SK-N-SH (cell line): Measurements from ENCODE around the gene CACNA2D3. TPM values are rescaled to one million over a fixed set of nuclear protein-coding genes. Genes with fewer than 3 reads are reported as not detected.

ENCODE experiments used
- CTCF ChIA-PET: fragments of 300-600, 350-600 bp; formaldehyde crosslinking; extraction: SDS; loops from one replicate; lab custom pipeline; 2021; lab: Yijun Ruan, JAX
- POLR2A ChIA-PET: fragments of 350-600 bp; sonication (Branson Sonifier 250); formaldehyde crosslinking; extraction: SDS; loops from one replicate; lab custom pipeline; 2020; ENCODE audit warnings: antibody characterized with exemption, inconsistent platforms; lab: Yijun Ruan, JAX
- DNase-seq: peaks from one replicate; pipeline ENCODE4 v3.0.0; 2012
- H2AFZ ChIP-seq: fragments of 200-600 bp; sonication (generic); 2 replicates; pipeline ENCODE4 v1.8.1; 2016; ENCODE audit warnings: antibody characterized with exemption, mild to moderate bottlenecking, low read depth
- H3F3A ChIP-seq: fragments of 200-600 bp; sonication (generic); replicated peaks from 2 replicates; pipeline ENCODE3; 2016; ENCODE audit warnings: antibody characterized with exemption, mild to moderate bottlenecking; ENCODE audit not compliant: insufficient read depth
- H3K27ac ChIP-seq, 2 experiments: fragments of 200-500 bp in 1 of 2; fragments of 200-600 bp in 1 of 2; sonication (Bioruptor generic) in 1 of 2; sonication (generic), shearing (Covaris generic) in 1 of 2; 2 replicates each; pipeline versions ENCODE4 v1.5.1 to v1.6.1; 2014 to 2016; ENCODE audit warnings: low read depth in 2 of 2, inconsistent platforms in 1 of 2, low read length in 1 of 2, mild to moderate bottlenecking in 1 of 2, mixed read lengths in 1 of 2
- H3K27me3 ChIP-seq: fragments of 200-600 bp; sonication (generic), shearing (Covaris generic); 2 replicates; pipeline ENCODE4 v1.6.1; 2016; ENCODE audit warnings: mixed run types; ENCODE audit not compliant: insufficient read depth
- H3K36me3 ChIP-seq, 2 experiments: fragments of 200-500 bp in 1 of 2; fragments of 200-600 bp in 1 of 2; sonication (Bioruptor generic) in 1 of 2; sonication (generic) in 1 of 2; replicated peaks in 1 of 2; 2 replicates each; pipeline versions ENCODE3 to v1.5.1; 2014 to 2016; ENCODE audit warnings: low read length in 1 of 2, mild to moderate bottlenecking in 1 of 2; ENCODE audit not compliant: insufficient read depth in 2 of 2, control insufficient read depth in 1 of 2
- H3K4me1 ChIP-seq, 2 experiments: fragments of 200-500 bp in 1 of 2; fragments of 200-600 bp in 1 of 2; sonication (Bioruptor generic) in 1 of 2; sonication (generic), shearing (Covaris generic) in 1 of 2; 2 replicates each; pipeline versions ENCODE4 v1.5.1 to v1.6.1; 2014 to 2016; ENCODE audit warnings: low read depth in 1 of 2, low read length in 1 of 2, mixed run types in 1 of 2; ENCODE audit not compliant: insufficient read depth in 2 of 2, control insufficient read depth in 1 of 2
- H3K4me2 ChIP-seq: fragments of 200-600 bp; sonication (generic), shearing (Covaris generic); 2 replicates; pipeline ENCODE4 v1.6.1; 2017; ENCODE audit warnings: mixed run types
- H3K4me3 ChIP-seq, 2 experiments: fragments of 200-500 bp in 1 of 2; fragments of 200-600 bp in 1 of 2; sonication (Bioruptor generic) in 1 of 2; sonication (generic), shearing (Covaris generic) in 1 of 2; 2 replicates each; pipeline versions ENCODE4 v1.5.1 to v1.8.1; 2014 to 2016; ENCODE audit warnings: low read depth in 2 of 2, inconsistent platforms in 1 of 2, low read length in 1 of 2, mild to moderate bottlenecking in 1 of 2, mixed read lengths in 1 of 2, moderate library complexity in 1 of 2
- H3K79me2 ChIP-seq: fragments of 200-600 bp; sonication (generic); 2 replicates; pipeline ENCODE4 v1.8.1; 2017; ENCODE audit warnings: mild to moderate bottlenecking; ENCODE audit not compliant: insufficient read depth
- H3K9ac ChIP-seq: fragments of 200-600 bp; sonication (generic); 2 replicates; pipeline ENCODE4 v1.6.1; 2017; ENCODE audit warnings: mixed run types
- H3K9me2 ChIP-seq: fragments of 200-600 bp; sonication (generic); 2 replicates; pipeline ENCODE4 v1.6.1; 2017; ENCODE audit warnings: mixed run types
- H3K9me3 ChIP-seq: fragments of 200-600 bp; sonication (generic); 2 replicates; pipeline ENCODE4 v1.6.1; 2017; ENCODE audit warnings: mixed run types, mild to moderate bottlenecking, moderate library complexity
- H4K20me1 ChIP-seq: fragments of 200-600 bp; sonication (generic); 2 replicates; pipeline ENCODE4 v1.6.1; 2017; ENCODE audit warnings: mild to moderate bottlenecking, mixed run types; ENCODE audit not compliant: insufficient read depth
- CHD2 ChIP-seq: fragments of 150-350 bp; IDR thresholded peaks from 2 replicates; pipeline ENCODE4 v1.6.1; 2018; ENCODE audit warnings: low read length; ENCODE audit not compliant: partially characterized antibody
- ELF1 ChIP-seq: IDR thresholded peaks from 2 replicates; pipeline ENCODE4 v1.4.0; 2012
- EP300 ChIP-seq, 2 experiments: IDR thresholded peaks; 2 replicates each; pipeline versions ENCODE4 v1.4.0 to v1.6.1; 2012; ENCODE audit warnings: borderline replicate concordance in 1 of 2, low read depth in 1 of 2, low read length in 1 of 2
- FOXM1 ChIP-seq: IDR thresholded peaks from 2 replicates; pipeline ENCODE4 v1.4.0; 2012; ENCODE audit warnings: low read depth, mild to moderate bottlenecking
- JUND ChIP-seq: IDR thresholded peaks from 2 replicates; pipeline ENCODE4 v1.4.0; 2012
- WGBS: methylation state at CpG from one replicate; pipeline ENCODE4 v1.1.6; 2017; ENCODE audit warnings: low lambda C conversion rate; 5-methylcytosine and 5-hydroxymethylcytosine counted together
- polyA plus RNA-seq, 3 experiments: library from polyadenylated mRNA; depleted of rRNA; stranded (reverse); fragments of >200 nt; gene quantifications; 2 replicates each; pipeline ENCODE4 v1.2.3, GENCODE V29; 2012
- TF ChIP-seq, protein P1 (sequence below): IDR thresholded peaks from 2 replicates; pipeline ENCODE4 v1.4.0; 2012; ENCODE audit warnings: low read depth, borderline replicate concordance
- TF ChIP-seq, protein P2 (sequence below): fragments of 150-350 bp; IDR thresholded peaks from 2 replicates; pipeline ENCODE4 v1.6.1; 2016; ENCODE audit warnings: mild to moderate bottlenecking, low read depth, low read length
- TF ChIP-seq, protein P3 (sequence below): IDR thresholded peaks from 2 replicates; pipeline ENCODE4; 2012

Gene CACNA2D3
- polyA plus RNA-seq, 1 of the 3 experiments (the other 2 are of a cell fraction) = 0.15 TPM

DNA sequence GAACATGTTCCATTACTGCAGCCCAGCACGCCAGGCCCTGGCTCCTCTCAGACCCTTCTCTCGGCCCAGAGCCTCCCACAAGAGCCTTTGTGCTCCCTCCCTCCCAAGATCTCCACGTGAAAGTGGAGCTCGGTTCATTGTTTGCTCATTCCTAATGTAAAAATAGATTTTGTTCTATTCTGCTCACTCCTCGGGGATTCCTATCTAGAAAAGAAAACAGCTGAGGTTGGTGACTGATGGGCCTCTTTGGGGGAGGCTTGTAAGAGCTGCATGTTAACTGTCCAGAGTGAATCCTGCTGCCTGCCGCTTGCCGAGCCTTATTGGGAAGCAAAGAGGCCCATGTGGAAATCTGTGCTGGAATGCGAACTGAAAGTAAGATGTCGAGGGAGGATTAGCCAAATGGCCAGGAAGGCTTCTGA lies 538.4 kb downstream of the CACNA2D3 start:
- no peaks in the 10 kb centered on the region for H4K20me1 ChIP-seq
- no peaks in the 10 kb centered on the region for H3K36me3 ChIP-seq
- no peak for DNase-seq
- no peaks in the 10 kb centered on the region for H3K9me2 ChIP-seq
- H3K4me3 ChIP-seq = no peak overlapping the region
- H3K9ac ChIP-seq = no peak overlapping the region
- TF ChIP-seq, protein P1, sequence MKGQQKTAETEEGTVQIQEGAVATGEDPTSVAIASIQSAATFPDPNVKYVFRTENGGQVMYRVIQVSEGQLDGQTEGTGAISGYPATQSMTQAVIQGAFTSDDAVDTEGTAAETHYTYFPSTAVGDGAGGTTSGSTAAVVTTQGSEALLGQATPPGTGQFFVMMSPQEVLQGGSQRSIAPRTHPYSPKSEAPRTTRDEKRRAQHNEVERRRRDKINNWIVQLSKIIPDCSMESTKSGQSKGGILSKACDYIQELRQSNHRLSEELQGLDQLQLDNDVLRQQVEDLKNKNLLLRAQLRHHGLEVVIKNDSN = no peak
- TF ChIP-seq, protein P2, sequence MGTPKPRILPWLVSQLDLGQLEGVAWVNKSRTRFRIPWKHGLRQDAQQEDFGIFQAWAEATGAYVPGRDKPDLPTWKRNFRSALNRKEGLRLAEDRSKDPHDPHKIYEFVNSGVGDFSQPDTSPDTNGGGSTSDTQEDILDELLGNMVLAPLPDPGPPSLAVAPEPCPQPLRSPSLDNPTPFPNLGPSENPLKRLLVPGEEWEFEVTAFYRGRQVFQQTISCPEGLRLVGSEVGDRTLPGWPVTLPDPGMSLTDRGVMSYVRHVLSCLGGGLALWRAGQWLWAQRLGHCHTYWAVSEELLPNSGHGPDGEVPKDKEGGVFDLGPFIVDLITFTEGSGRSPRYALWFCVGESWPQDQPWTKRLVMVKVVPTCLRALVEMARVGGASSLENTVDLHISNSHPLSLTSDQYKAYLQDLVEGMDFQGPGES = no peak
- TF ChIP-seq JUND (no peak), EP300 (IDR thresholded peaks at IDR 0.05; ENCODE audit: borderline replicate concordance in 1 of 2, low read depth in 1 of 2, low read length in 1 of 2) (no peak)
- no peaks in the 10 kb centered on the region for H3K27me3 ChIP-seq
- WGBS = 29% methylated on average over 9 of the region's 9 CpGs
- no peaks in the 10 kb centered on the region for H3K79me2 ChIP-seq
- CTCF ChIA-PET = interaction anchor here (0.7 kb wide), 1 partner anchor 786 kb away, joined by 3 read pairs; no protein-coding TSS in a partner anchor
- no peak overlapping the region for H3K4me2 ChIP-seq
- H2AFZ ChIP-seq = no peak overlapping the region
- no peaks in the 10 kb centered on the region for H3K9me3 ChIP-seq
- POLR2A ChIA-PET = no interaction called here
- no peaks in the 10 kb centered on the region for H3F3A ChIP-seq
- H3K27ac ChIP-seq = no peak overlapping the region
- no peaks in the 10 kb centered on the region; a peak in 1 of 4 replicates for H3K4me1 ChIP-seq

DNA sequence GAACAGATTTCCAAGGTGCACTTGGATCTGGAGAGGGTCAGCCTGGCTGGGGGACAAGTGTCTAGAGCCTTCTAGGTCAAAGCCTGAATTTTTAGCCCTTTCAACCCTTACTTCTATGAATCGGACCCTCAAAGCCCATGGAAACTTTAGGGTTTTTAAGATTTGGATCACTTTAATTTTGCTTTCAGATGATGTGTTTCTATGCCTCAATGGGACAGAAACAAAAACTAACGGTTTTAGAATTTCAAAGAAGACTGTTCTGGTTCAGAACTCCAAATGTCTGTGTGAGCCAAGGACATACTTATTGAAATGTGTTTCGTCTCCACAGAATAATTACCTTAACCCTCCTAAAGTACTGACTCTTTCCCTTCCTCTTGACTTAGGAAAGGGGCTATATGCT lies 538.8 kb downstream of the CACNA2D3 start:
- 24% methylated on average over 3 of the region's 3 CpGs for WGBS
- CTCF ChIA-PET = no interaction called here

More for the DNA sequence above, 538.8 kb downstream of the CACNA2D3 start:
- Histone ChIP-seq H3K4me1 (no peaks in the 10 kb centered on the region; a peak in 1 of 4 replicates), H3K27me3 (no peaks in the 10 kb centered on the region), H3F3A (no peaks in the 10 kb centered on the region), H3K9me3 (no peaks in the 10 kb centered on the region), H4K20me1 (no peaks in the 10 kb centered on the region), H3K27ac (no peak overlapping the region), H3K4me3 (no peak overlapping the region), H3K9me2 (no peaks in the 10 kb centered on the region), H3K9ac (no peak overlapping the region), H3K36me3 (no peaks in the 10 kb centered on the region), H3K4me2 (no peak overlapping the region), H2AFZ (no peak overlapping the region), H3K79me2 (no peaks in the 10 kb centered on the region)
- TF ChIP-seq FOXM1 = no peak
- no peak for TF ChIP-seq CHD2
- TF ChIP-seq, protein P2 = no peak
- TF ChIP-seq, protein P3, sequence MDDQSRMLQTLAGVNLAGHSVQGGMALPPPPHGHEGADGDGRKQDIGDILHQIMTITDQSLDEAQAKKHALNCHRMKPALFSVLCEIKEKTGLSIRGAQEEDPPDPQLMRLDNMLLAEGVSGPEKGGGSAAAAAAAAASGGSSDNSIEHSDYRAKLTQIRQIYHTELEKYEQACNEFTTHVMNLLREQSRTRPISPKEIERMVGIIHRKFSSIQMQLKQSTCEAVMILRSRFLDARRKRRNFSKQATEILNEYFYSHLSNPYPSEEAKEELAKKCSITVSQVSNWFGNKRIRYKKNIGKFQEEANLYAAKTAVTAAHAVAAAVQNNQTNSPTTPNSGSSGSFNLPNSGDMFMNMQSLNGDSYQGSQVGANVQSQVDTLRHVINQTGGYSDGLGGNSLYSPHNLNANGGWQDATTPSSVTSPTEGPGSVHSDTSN = no peak
- TF ChIP-seq ELF1 = no peak
- POLR2A ChIA-PET = no interaction called here
- no peak for DNase-seq
